ENCODE results near the gene ZNF423. TPM values are rescaled to one million over a fixed set of nuclear protein-coding genes. Genes with fewer than 3 reads are reported as not detected.

Gene ZNF423
- total RNA-seq, 1 donor from 2014 or later: 0.21 TPM

DNA sequence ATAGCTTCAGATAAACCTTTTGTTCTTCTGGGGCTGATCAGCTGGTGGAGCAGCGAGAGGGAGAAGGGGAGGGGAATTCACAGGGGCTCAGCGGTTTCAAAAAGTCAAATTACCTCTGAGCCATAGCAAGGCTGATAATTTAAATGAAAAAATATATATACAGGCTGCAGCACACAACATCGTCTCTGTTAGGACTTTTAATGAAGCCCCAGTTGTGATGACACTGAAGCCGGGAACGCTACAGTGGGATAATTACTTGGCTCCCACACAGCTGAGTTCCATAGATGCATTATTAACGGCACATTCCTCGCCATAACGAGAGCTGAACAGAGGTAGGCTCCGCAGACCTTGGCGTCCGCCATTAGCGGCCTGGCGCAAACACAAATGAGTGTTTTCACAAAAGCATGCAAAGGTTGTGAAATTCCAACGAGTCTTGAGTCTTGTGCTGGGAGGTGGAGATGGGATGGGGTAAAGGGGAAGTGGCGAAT is 266.3 kb downstream of the ZNF423 start:
- DNase-seq (ENCODE audit: low read depth): no peak

- DNase-seq (ENCODE audit: low read depth): peak; percentile 15
Observed at GRCh38 chr16:49588729-49589384, 267.1 kb downstream of the ZNF423 start.

- no peak for DNase-seq (ENCODE audit: low read depth)
Observed at GRCh38 chr16:49588026-49588425, 267.9 kb downstream of the ZNF423 start.

DNA sequence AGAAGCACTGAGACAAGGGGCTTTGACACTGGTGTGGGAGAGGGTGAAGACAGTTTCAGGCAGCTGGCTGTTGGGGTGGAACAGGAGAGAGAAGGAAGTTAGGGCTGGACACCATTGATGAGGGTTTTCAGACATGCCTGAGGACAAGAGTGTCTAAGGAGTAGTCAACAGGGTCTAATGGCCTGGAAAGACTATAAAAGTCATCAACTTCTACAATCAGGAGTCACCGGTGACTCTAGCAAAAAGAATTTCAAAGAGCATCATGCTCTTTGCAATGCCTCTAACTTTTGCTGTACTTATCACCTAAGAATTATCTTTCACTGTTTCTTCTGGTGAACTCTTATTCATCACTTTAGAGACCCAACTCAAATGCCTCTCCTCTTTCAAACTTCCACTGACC is 268.4 kb downstream of the ZNF423 start:
- no peak for DNase-seq (ENCODE audit: low read depth)

- no peak for DNase-seq (ENCODE audit: low read depth)
Observed at GRCh38 chr16:49586466-49587450, 269.2 kb downstream of the ZNF423 start.

- DNase-seq (ENCODE audit: low read depth): no peak
Observed at GRCh38 chr16:49585143-49585832, 270.6 kb downstream of the ZNF423 start.

DNA sequence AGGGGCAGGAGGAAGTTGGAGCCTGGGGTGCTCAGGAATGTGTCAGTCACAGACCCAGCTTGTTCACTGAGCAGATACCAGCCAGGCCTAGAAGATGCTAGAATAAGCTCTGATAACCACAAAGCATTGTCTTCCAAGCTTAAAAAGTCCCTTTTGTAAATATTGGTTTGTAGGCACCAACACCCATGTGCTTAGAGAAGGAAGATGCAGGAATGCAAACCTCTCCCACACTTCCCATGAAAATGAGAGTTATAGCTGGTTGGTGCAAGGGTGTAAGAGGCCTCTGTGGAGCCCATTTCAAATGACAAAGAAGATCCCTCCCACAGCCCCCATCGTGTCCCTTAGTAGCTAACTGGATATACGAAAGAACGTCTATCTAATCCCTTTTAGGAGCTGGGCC is 272.0 kb downstream of the ZNF423 start:
- no peak for DNase-seq (ENCODE audit: low read depth)

GRCh38 chr16:49581630-49582298 is 274.1 kb downstream of the ZNF423 start:
- no peak for DNase-seq (ENCODE audit: low read depth)

DNA sequence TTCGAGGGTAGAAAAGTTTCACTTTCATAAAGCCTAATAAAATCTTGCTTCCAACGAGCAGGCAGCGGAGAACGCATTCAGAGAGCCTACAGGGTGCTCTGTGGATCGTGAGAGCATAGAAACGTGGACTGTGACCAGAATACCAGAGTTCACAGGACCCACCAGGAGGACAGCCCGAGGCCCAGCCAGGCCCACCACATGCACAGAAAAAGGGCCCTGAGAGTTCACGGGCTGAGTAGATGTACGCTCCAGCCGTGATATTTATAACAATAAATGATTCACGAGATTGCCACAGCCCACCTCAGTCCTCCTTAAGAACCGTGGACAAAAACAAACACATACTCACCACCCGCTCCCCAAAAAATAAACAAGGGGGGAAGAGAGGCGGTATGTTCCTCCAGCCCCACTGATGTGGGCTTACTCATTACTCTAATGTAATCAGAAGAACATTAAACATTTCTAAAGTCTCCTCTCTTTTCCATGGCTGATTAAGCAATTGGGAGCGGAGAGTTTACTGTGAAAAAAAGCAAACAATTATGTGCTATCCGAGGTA is 275.1 kb downstream of the ZNF423 start:
- no peak for DNase-seq (ENCODE audit: low read depth)

- DNase-seq (ENCODE audit: low read depth): no peak
Observed at GRCh38 chr16:49578435-49579024, 277.4 kb downstream of the ZNF423 start.

GRCh38 chr16:49578018-49578417 is 277.9 kb downstream of the ZNF423 start:
- DNase-seq (ENCODE audit: low read depth): no peak

GRCh38 chr16:49576941-49577340 is 279.0 kb downstream of the ZNF423 start:
- no peak for DNase-seq (ENCODE audit: low read depth)

- DNase-seq (ENCODE audit: low read depth): no peak
Observed at GRCh38 chr16:49576173-49576494, 279.8 kb downstream of the ZNF423 start.

DNA sequence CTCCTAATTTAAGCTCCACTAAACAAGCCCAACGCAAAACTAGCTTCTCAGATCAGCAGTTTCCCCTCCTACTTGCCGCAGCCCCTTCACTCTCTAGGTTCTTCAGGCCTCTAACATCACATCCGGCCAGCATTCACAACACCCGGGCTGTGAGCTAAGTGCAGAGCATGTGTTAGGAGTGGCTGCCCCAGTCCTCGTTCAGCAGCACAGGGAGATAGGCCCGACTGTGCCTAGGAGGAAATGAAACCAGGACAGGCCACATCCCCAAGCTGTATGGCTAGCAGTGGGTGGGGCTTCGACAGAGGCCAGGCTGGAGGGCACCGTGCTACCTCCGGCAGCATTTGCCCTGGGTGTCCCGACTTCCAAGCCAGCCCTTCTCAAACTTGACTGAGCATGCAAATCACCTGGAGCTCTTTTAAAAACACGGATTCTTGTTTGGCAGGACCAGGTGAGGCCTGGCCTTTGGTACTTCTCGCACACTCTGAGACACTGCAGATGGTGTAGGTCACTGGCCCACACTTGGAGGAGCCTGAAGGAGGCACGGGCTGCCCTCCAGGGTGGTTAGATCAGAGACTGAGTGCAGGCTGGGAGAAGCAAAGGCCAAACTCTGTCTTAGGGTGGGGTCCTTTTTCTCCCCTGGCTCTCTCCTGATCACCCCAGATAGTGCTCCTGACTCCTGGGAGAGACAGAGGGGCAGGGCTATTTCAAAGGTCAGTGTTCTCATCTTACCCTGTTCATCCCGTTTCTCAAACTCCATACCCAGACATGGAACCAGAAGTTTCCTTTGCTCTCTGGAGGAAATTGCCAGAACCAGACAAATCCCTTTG is 280.4 kb downstream of the ZNF423 start:
- DNase-seq (ENCODE audit: low read depth): no peak

- DNase-seq (ENCODE audit: low read depth): no peak
Observed at GRCh38 chr16:49574826-49575225, 281.1 kb downstream of the ZNF423 start.

DNA sequence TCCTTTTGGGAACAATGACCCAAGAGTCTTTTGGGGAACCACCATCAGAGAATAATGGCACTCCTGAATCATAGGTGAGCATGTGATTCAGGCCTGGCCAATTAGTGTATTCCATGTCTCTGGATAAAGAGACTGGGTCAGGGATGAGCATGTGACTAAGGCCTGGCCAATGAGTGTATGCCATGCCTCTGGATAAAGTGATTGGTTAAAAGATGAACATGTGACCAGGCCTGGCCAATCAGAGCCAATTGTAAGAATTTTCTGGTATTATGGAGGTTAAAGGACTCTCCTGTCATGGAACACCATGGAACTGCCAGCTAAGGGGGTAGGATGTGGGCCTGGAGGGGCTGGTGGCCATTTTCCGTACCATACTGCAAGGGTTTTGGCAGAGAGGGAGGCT is 288.0 kb downstream of the ZNF423 start:
- DNase-seq (ENCODE audit: low read depth): no peak

GRCh38 chr16:49566432-49566831 is 289.5 kb downstream of the ZNF423 start:
- DNase-seq (ENCODE audit: low read depth): no peak

DNA sequence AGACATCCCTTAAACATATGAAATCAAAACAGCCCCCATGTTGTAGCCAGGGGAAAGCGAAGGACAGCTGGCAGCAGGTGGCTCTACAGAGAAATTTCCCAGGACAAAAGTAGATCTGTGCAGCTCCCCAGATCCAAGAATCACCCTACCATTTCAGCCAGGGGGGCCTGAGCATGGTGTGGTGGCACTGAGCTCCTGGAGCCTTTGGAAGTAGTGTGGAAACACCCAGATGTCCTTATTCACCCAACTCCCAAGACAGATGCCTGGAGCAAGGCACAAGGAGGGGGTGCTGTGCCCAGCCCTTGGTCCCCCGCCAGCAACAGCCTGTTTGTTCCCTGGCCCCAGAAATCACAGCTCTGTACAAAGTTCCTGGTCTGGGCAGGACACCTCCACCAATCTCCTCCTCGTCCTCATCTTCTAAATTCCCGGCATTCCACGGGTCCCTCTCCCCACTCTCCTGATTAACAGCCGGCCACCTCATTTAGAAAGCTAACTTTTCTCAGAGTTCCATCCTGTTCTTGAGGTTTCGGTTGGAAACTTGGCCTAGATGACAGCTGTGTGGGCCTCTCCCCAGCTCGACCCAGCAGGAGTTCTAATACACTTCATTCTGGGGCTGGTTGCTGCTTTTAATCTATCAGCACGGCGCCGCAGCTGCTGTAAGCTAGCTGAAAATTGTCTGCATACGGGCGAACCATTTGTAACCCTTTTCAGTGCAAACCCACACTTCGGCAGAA is 291.2 kb downstream of the ZNF423 start:
- peak; percentile 24 for DNase-seq (ENCODE audit: low read depth)

DNA sequence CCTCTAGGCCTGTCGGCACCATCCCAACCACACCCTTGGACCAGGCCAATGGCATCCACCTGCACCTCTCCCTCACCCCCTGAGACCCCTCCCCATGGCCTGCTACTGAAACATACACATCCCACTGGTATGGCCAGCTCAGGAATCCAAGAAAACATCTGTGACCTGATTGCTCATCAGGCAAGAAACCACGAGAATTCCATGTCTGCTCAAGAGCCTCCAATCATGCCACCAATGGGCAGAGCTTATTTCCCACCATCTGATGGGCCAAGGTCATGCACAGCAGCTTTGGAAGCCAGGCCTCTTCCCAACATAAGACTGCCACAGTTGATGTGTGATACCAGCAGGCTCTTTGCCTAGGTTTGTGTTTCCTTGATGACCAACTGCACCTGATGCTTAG is 292.2 kb downstream of the ZNF423 start:
- peak; percentile 22 for DNase-seq (ENCODE audit: low read depth)

Measured in myocyte (in vitro differentiated cells).